D341Med (cell line): ENCODE results near the gene SLC22A6.

Experiments used
- DNase-seq: peaks from one replicate; pipeline ENCODE4 v3.0.0; 2012; ENCODE audit warnings: low spot score

SLC22A6 gene

GRCh38 chr11:62931499-62932278 lies 53.1 kb downstream of the SLC22A6 start:
- no peak for DNase-seq

GRCh38 chr11:62930666-62931065 lies 54.1 kb downstream of the SLC22A6 start:
- DNase-seq: no peak

- DNase-seq: no peak
Measured at GRCh38 chr11:62930157-62930556, 54.6 kb downstream of the SLC22A6 start.

- DNase-seq: no peak
Measured at GRCh38 chr11:62928011-62928410, 56.8 kb downstream of the SLC22A6 start.

GRCh38 chr11:62926680-62927455 lies 57.9 kb downstream of the SLC22A6 start:
- DNase-seq: no peak
